ENCODE results near the gene TNFRSF19.

TNFRSF19 gene

GRCh38 chr13:23678795-23679194 is 108.6 kb downstream of the TNFRSF19 start:
- Histone ChIP-seq H3K9ac (ENCODE audit: insufficient read length) (no peak overlapping the region), H3K9me3 (ENCODE audit: low read depth, low read length) (no peaks in the 10 kb centered on the region), H3K4me3 (no peak overlapping the region), H3K36me3 (ENCODE audit: insufficient read depth, low read length) (no peaks in the 10 kb centered on the region), H3K27ac (no peak overlapping the region)
- DNase-seq (ENCODE audit: low read depth, low spot score), result no peak
- TF ChIP-seq POLR2AphosphoS5 (IDR thresholded peaks at IDR 0.05; ENCODE audit: borderline replicate concordance, low read depth, low read length) (no peak), FOXP2 (optimal IDR thresholded peaks at IDR 0.05; ENCODE audit: control extremely low read depth, extremely low read length, insufficient read depth) (no peak), EZH2 (IDR thresholded peaks at IDR 0.05) (no peak)

- TF ChIP-seq FOXP2 (optimal IDR thresholded peaks at IDR 0.05; ENCODE audit: control extremely low read depth, extremely low read length, insufficient read depth) (no peak), EZH2 (IDR thresholded peaks at IDR 0.05) (no peak), POLR2AphosphoS5 (IDR thresholded peaks at IDR 0.05; ENCODE audit: borderline replicate concordance, low read depth, low read length) (no peak)
- Histone ChIP-seq H3K4me3 (no peak overlapping the region), H3K9ac (ENCODE audit: insufficient read length) (no peak overlapping the region), H3K36me3 (ENCODE audit: insufficient read depth, low read length) (no peaks in the 10 kb centered on the region), H3K27ac (no peak overlapping the region), H3K9me3 (ENCODE audit: low read depth, low read length) (no peaks in the 10 kb centered on the region)
- no peak for DNase-seq (ENCODE audit: low read depth, low spot score)
Measured at GRCh38 chr13:23679220-23679619, 109.0 kb downstream of the TNFRSF19 start.

DNA sequence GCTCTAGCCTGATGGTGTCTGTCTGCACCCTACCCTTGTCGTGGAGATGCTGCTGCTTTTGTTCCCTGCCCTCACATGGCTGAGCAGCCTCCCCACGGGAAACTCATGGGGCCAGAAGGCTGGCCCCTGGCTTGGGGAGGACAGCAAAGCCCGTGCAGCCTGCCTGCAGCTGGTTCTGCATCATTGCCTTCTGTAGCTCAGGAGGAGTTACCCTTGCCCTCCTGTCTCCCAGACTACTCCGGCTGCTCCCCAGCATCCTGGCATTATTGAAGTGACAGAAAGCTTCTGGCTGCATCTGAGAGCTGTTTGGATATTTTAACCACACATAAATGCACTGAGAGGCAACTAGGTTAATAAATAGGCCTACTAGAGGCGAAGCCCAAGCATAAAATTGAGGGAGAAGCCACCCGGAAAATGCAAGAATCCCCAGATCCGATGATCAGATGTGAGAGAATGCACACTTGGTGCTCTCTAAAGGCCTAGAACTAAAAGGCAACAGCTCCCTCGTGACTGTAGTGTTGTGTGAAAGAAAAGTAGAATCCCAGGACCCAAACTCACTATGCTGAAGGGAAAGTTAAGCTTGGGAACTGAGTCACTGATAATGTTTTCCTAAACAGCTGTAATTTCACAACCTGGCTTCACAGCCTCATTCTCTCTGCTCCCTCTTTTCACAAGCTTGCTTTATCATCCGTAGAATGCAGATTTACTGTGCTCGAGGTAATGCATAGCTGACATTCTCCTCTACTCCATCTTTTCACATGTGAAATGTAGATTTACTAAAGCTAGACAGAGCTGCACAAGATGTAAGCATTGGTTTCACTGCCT is 110.8 kb downstream of the TNFRSF19 start:
- Histone ChIP-seq H3K36me3 (ENCODE audit: insufficient read depth, low read length) (no peaks in the 10 kb centered on the region), H3K4me3 (no peak overlapping the region), H3K27ac (no peak overlapping the region), H3K9ac (ENCODE audit: insufficient read length) (no peak overlapping the region), H3K9me3 (ENCODE audit: low read depth, low read length) (no peaks in the 10 kb centered on the region)
- no peak for DNase-seq (ENCODE audit: low read depth, low spot score)
- TF ChIP-seq POLR2AphosphoS5 (IDR thresholded peaks at IDR 0.05; ENCODE audit: borderline replicate concordance, low read depth, low read length) (no peak), FOXP2 (optimal IDR thresholded peaks at IDR 0.05; ENCODE audit: control extremely low read depth, extremely low read length, insufficient read depth) (no peak), EZH2 (IDR thresholded peaks at IDR 0.05) (no peak)

DNA sequence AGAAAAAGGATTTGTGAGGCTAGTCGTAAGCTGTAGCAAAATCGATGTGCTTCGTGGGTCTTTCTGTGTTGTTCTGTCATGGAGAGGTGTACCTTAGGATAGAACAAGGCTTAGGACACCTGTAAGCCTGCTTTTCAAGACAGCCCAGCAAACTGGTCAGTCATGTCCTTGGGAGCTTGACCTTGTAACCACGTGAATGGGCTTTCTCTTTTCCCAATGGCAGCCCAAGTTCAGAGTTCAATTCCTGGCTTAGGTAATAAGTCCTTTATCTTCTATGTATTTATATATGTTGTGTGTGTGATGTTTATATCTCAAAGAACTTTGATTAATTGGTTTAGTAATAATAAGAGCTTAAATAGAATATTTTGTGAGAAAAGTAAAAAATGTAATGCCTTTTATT is 112.9 kb downstream of the TNFRSF19 start:
- no peaks in the 10 kb centered on the region for H3K36me3 ChIP-seq (ENCODE audit: insufficient read depth, low read length)
- H3K4me3 ChIP-seq, result no peak overlapping the region
- TF ChIP-seq EZH2 (IDR thresholded peaks at IDR 0.05) (no peak), FOXP2 (optimal IDR thresholded peaks at IDR 0.05; ENCODE audit: control extremely low read depth, extremely low read length, insufficient read depth) (no peak), POLR2AphosphoS5 (IDR thresholded peaks at IDR 0.05; ENCODE audit: borderline replicate concordance, low read depth, low read length) (no peak)
- no peaks in the 10 kb centered on the region for H3K9me3 ChIP-seq (ENCODE audit: low read depth, low read length)
- DNase-seq (ENCODE audit: low read depth, low spot score), result no peak
- H3K9ac ChIP-seq (ENCODE audit: insufficient read length), result no peak overlapping the region
- no peak overlapping the region for H3K27ac ChIP-seq

GRCh38 chr13:23684647-23685046 is 114.4 kb downstream of the TNFRSF19 start:
- H3K27ac ChIP-seq, result no peak overlapping the region

GRCh38 chr13:23685416-23685815 is 115.2 kb downstream of the TNFRSF19 start:
- Histone ChIP-seq H3K4me3 (no peak overlapping the region), H3K36me3 (ENCODE audit: insufficient read depth, low read length) (no peaks in the 10 kb centered on the region), H3K9ac (ENCODE audit: insufficient read length) (no peak overlapping the region), H3K9me3 (ENCODE audit: low read depth, low read length) (no peaks in the 10 kb centered on the region), H3K27ac (no peak overlapping the region)
- TF ChIP-seq POLR2AphosphoS5 (IDR thresholded peaks at IDR 0.05; ENCODE audit: borderline replicate concordance, low read depth, low read length) (no peak), FOXP2 (optimal IDR thresholded peaks at IDR 0.05; ENCODE audit: control extremely low read depth, extremely low read length, insufficient read depth) (no peak), EZH2 (IDR thresholded peaks at IDR 0.05) (no peak)
- DNase-seq (ENCODE audit: low read depth, low spot score), result no peak

More at GRCh38 chr13:23684647-23685046, 114.4 kb downstream of the TNFRSF19 start:
- no peak for DNase-seq (ENCODE audit: low read depth, low spot score)
- Histone ChIP-seq H3K9me3 (ENCODE audit: low read depth, low read length) (no peaks in the 10 kb centered on the region), H3K36me3 (ENCODE audit: insufficient read depth, low read length) (no peaks in the 10 kb centered on the region), H3K9ac (ENCODE audit: insufficient read length) (no peak overlapping the region), H3K4me3 (no peak overlapping the region)
- TF ChIP-seq FOXP2 (optimal IDR thresholded peaks at IDR 0.05; ENCODE audit: control extremely low read depth, extremely low read length, insufficient read depth), result no peak
- TF ChIP-seq EZH2 (IDR thresholded peaks at IDR 0.05), result no peak
- TF ChIP-seq POLR2AphosphoS5 (IDR thresholded peaks at IDR 0.05; ENCODE audit: borderline replicate concordance, low read depth, low read length), result no peak

DNA sequence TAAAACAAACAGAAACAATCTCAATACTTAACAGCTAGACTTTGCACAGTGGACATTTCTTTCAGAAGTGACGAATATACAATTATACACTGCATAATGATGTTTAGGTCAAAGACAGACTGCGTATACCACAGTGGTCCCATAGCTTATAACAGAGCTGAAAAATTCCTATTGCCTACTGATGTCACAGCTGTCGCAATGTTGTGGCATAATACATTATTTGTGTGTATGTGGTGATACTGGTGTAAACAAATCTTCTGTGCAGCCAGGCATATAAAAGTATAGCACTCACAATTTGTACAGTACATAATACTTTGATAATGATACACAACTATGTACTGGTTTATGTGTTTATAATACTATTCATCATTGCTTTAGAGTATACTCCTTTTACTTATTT is 116.7 kb downstream of the TNFRSF19 start:
- no peak for TF ChIP-seq POLR2AphosphoS5 (IDR thresholded peaks at IDR 0.05; ENCODE audit: borderline replicate concordance, low read depth, low read length)
- no peak for TF ChIP-seq FOXP2 (optimal IDR thresholded peaks at IDR 0.05; ENCODE audit: control extremely low read depth, extremely low read length, insufficient read depth)
- no peak for TF ChIP-seq EZH2 (IDR thresholded peaks at IDR 0.05)
- Histone ChIP-seq H3K4me3 (no peak overlapping the region), H3K9me3 (ENCODE audit: low read depth, low read length) (no peaks in the 10 kb centered on the region), H3K9ac (ENCODE audit: insufficient read length) (no peak overlapping the region), H3K27ac (no peak overlapping the region), H3K36me3 (ENCODE audit: insufficient read depth, low read length) (no peaks in the 10 kb centered on the region)
- DNase-seq (ENCODE audit: low read depth, low spot score), result no peak

DNA sequence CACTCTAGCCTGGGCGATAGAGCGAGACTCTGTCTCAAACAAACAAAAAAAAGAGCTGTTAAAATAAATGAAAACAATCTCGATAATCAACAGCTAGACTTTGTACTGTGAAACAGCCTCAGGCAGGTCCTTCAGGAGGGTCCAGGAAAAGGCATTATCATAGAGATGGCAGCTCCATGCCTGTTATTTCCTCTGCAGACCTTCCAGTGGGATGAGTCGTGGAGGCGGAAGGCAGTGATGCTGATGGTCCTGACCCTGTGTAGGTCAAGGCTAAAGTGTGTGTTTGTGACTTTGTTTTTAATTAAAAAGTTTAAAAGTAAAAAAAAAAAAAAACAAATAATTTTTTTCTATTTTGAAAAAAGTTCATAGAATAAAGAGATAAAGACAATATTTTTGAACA is 117.4 kb downstream of the TNFRSF19 start:
- H3K4me3 ChIP-seq, result no peak overlapping the region
- no peaks in the 10 kb centered on the region for H3K9me3 ChIP-seq (ENCODE audit: low read depth, low read length)
- no peak overlapping the region for H3K27ac ChIP-seq
- DNase-seq (ENCODE audit: low read depth, low spot score), result no peak
- TF ChIP-seq POLR2AphosphoS5 (IDR thresholded peaks at IDR 0.05; ENCODE audit: borderline replicate concordance, low read depth, low read length), result no peak
- TF ChIP-seq FOXP2 (optimal IDR thresholded peaks at IDR 0.05; ENCODE audit: control extremely low read depth, extremely low read length, insufficient read depth), result no peak
- no peak for TF ChIP-seq EZH2 (IDR thresholded peaks at IDR 0.05)
- no peak overlapping the region for H3K9ac ChIP-seq (ENCODE audit: insufficient read length)
- no peaks in the 10 kb centered on the region for H3K36me3 ChIP-seq (ENCODE audit: insufficient read depth, low read length)
